Mucosa of rectum (tissue), 2 donors: ENCODE measurements around the gene NXF1.
"Not testable (repeated sequence)": the region's sequence is repeated elsewhere in the genome, so short reads cannot be mapped to it uniquely, and the experiment has no call there.

Source experiments
- H3K27ac ChIP-seq, 2 donors: one replicate each; pipeline ENCODE4 v1.7.0; 2013; ENCODE audit warnings: inconsistent platforms in 2 of 2, low read depth in 2 of 2, low read length in 2 of 2
- H3K27me3 ChIP-seq, 2 donors: one replicate each; pipeline ENCODE4 v1.7.0; 2013; ENCODE audit warnings: low read length in 2 of 2; ENCODE audit not compliant: control insufficient read depth in 2 of 2, insufficient read depth in 2 of 2
- H3K36me3 ChIP-seq, 2 donors: one replicate each; pipeline ENCODE4 v1.7.0; 2013; ENCODE audit warnings: low read length in 2 of 2; ENCODE audit not compliant: control insufficient read depth in 2 of 2, insufficient read depth in 2 of 2
- H3K4me1 ChIP-seq, 2 donors: one replicate each; pipeline ENCODE4 v1.7.0; 2013; ENCODE audit warnings: low read length in 2 of 2, mild to moderate bottlenecking in 1 of 2; ENCODE audit not compliant: control insufficient read depth in 2 of 2, insufficient read depth in 2 of 2
- H3K4me3 ChIP-seq, 2 donors: one replicate each; pipeline ENCODE4 v1.7.0; 2013; ENCODE audit warnings: low read length in 2 of 2
- H3K9ac ChIP-seq, 2 donors: one replicate each; pipeline ENCODE4 v1.7.0; 2013; ENCODE audit warnings: low read length in 2 of 2, low read depth in 1 of 2, mild to moderate bottlenecking in 1 of 2
- H3K9me3 ChIP-seq, 2 donors: one replicate each; pipeline ENCODE4 v1.7.0; 2013; ENCODE audit warnings: low read length in 2 of 2; ENCODE audit not compliant: control insufficient read depth in 2 of 2
- donor health status: healthy.
- donor health status: Normal muscosa, but diverticular disease.

The NXF1 gene

GRCh38 chr11:62760867-62761227, 44.4 kb downstream of the NXF1 start:
- not testable (repeated sequence) for H3K9ac ChIP-seq, H3K27ac ChIP-seq, H3K9me3 ChIP-seq, H3K27me3 ChIP-seq, H3K36me3 ChIP-seq
- peaks cover 13 to 14% of the 10 kb centered on the region in 2 donors for H3K4me1 ChIP-seq
- H3K4me3 ChIP-seq = peak overlapping the region; percentile 41 to 43

GRCh38 chr11:62757846-62758788, 47.1 kb downstream of the NXF1 start:
- Histone ChIP-seq H3K9me3 (no peaks in the 10 kb centered on the region), H3K27me3 (no peaks in the 10 kb centered on the region), H3K27ac (no peak overlapping the region), H3K4me3 (no peak overlapping the region), H3K4me1 (peaks cover 19 to 22% of the 10 kb centered on the region in 2 donors), H3K9ac (no peak overlapping the region), H3K36me3 (no peaks in the 10 kb centered on the region)

GRCh38 chr11:62755086-62755615, 50.1 kb downstream of the NXF1 start:
- Histone ChIP-seq H3K36me3 (peaks cover 6 to 11% of the 10 kb centered on the region in 2 donors), H3K9ac (no peak overlapping the region), H3K27me3 (no peaks in the 10 kb centered on the region), H3K27ac (no peak overlapping the region), H3K4me1 (peaks cover 11 to 16% of the 10 kb centered on the region in 2 donors), H3K4me3 (no peak overlapping the region), H3K9me3 (no peaks in the 10 kb centered on the region)

- peak within 1 kb of the TSS; percentile 91 to 95 for H3K27ac ChIP-seq
- H3K36me3 ChIP-seq = peaks cover 6 to 12% of the 10 kb centered on the region in 2 donors
- H3K27me3 ChIP-seq = no peaks in the 10 kb centered on the region
- H3K9ac ChIP-seq = peak within 1 kb of the TSS; percentile 80 to 96
- H3K4me3 ChIP-seq = peak within 1 kb of the TSS; percentile 97
- peaks cover 11 to 16% of the 10 kb centered on the region in 2 donors for H3K4me1 ChIP-seq
- no peaks in the 10 kb centered on the region for H3K9me3 ChIP-seq
These were observed 51.3 kb downstream of the NXF1 start, which contains the start of gene ZBTB3 for GRCh38 chr11:62753736-62754603. ZBTB3 (minus strand) TSS chr11:62754160; CDS start chr11:62753664, 496 bp downstream.

GRCh38 chr11:62752994-62753735, 52.1 kb downstream of the NXF1 start:
- Histone ChIP-seq H3K27ac (peak overlapping the region; percentile 91 to 95), H3K36me3 (peaks cover 6 to 15% of the 10 kb centered on the region in 2 donors), H3K4me3 (peak overlapping the region; percentile 97), H3K27me3 (no peaks in the 10 kb centered on the region), H3K9me3 (no peaks in the 10 kb centered on the region), H3K9ac (peak overlapping the region; percentile 54 to 74), H3K4me1 (peaks cover 11 to 16% of the 10 kb centered on the region in 2 donors)

- H3K4me1 ChIP-seq = peaks cover 11 to 16% of the 10 kb centered on the region in 2 donors
- no peaks in the 10 kb centered on the region for H3K27me3 ChIP-seq
- H3K4me3 ChIP-seq = no peak overlapping the region
- no peak overlapping the region for H3K27ac ChIP-seq
- no peaks in the 10 kb centered on the region for H3K9me3 ChIP-seq
- H3K36me3 ChIP-seq = peaks cover 6 to 15% of the 10 kb centered on the region in 2 donors
- H3K9ac ChIP-seq = no peak overlapping the region
These were observed 53.0 kb downstream of the NXF1 start for GRCh38 chr11:62752177-62752785.

- H3K27me3 ChIP-seq, H3K4me3 ChIP-seq, H3K27ac ChIP-seq, H3K9ac ChIP-seq, H3K9me3 ChIP-seq: not testable (repeated sequence)
- Histone ChIP-seq H3K36me3 (peaks cover 6 to 15% of the 10 kb centered on the region in 2 donors), H3K4me1 (peaks cover 11 to 16% of the 10 kb centered on the region in 2 donors)
These were observed 55.3 kb downstream of the NXF1 start for GRCh38 chr11:62749931-62750330.

- Histone ChIP-seq H3K27ac (no peak overlapping the region), H3K36me3 (peaks cover 6 to 11% of the 10 kb centered on the region in 2 donors), H3K9ac (no peak overlapping the region), H3K4me1 (peaks cover 2 to 3% of the 10 kb centered on the region in 2 donors), H3K9me3 (no peaks in the 10 kb centered on the region), H3K27me3 (no peaks in the 10 kb centered on the region), H3K4me3 (no peak overlapping the region)
These were observed 57.6 kb downstream of the NXF1 start for GRCh38 chr11:62747475-62748160.
